22Rv1 (cell line): ENCODE results near the gene IL20.

ENCODE experiments used
- ZFX ChIP-seq: fragments of 450-650 bp; IDR thresholded peaks from 2 replicates; pipeline ENCODE4 v1.6.1; 2017; ENCODE audit warnings: antibody characterized with exemption, borderline replicate concordance
- TF ChIP-seq, protein P1 (sequence below): fragments of 450-650 bp; IDR thresholded peaks from 2 replicates; pipeline ENCODE4 v1.5.1; 2017; ENCODE audit warnings: mild to moderate bottlenecking

- TF ChIP-seq, protein P1, sequence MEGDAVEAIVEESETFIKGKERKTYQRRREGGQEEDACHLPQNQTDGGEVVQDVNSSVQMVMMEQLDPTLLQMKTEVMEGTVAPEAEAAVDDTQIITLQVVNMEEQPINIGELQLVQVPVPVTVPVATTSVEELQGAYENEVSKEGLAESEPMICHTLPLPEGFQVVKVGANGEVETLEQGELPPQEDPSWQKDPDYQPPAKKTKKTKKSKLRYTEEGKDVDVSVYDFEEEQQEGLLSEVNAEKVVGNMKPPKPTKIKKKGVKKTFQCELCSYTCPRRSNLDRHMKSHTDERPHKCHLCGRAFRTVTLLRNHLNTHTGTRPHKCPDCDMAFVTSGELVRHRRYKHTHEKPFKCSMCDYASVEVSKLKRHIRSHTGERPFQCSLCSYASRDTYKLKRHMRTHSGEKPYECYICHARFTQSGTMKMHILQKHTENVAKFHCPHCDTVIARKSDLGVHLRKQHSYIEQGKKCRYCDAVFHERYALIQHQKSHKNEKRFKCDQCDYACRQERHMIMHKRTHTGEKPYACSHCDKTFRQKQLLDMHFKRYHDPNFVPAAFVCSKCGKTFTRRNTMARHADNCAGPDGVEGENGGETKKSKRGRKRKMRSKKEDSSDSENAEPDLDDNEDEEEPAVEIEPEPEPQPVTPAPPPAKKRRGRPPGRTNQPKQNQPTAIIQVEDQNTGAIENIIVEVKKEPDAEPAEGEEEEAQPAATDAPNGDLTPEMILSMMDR, result no peak
- TF ChIP-seq ZFX, result no peak
Measured at GRCh38 chr1:206828061-206828460, 37.4 kb upstream of the IL20 start.
